Fibroblast of peridontal ligament (primary cell): ENCODE results near the gene PCF11.
"Not testable (repeated sequence)": the region's sequence is repeated elsewhere in the genome, so short reads cannot be mapped to it uniquely, and the experiment has no call there.

Experiments
- DNase-seq: peaks from one replicate; pipeline ENCODE4 v3.0.0-alpha.2; 2010; ENCODE audit errors: extremely low read depth

The PCF11 gene, protein sequence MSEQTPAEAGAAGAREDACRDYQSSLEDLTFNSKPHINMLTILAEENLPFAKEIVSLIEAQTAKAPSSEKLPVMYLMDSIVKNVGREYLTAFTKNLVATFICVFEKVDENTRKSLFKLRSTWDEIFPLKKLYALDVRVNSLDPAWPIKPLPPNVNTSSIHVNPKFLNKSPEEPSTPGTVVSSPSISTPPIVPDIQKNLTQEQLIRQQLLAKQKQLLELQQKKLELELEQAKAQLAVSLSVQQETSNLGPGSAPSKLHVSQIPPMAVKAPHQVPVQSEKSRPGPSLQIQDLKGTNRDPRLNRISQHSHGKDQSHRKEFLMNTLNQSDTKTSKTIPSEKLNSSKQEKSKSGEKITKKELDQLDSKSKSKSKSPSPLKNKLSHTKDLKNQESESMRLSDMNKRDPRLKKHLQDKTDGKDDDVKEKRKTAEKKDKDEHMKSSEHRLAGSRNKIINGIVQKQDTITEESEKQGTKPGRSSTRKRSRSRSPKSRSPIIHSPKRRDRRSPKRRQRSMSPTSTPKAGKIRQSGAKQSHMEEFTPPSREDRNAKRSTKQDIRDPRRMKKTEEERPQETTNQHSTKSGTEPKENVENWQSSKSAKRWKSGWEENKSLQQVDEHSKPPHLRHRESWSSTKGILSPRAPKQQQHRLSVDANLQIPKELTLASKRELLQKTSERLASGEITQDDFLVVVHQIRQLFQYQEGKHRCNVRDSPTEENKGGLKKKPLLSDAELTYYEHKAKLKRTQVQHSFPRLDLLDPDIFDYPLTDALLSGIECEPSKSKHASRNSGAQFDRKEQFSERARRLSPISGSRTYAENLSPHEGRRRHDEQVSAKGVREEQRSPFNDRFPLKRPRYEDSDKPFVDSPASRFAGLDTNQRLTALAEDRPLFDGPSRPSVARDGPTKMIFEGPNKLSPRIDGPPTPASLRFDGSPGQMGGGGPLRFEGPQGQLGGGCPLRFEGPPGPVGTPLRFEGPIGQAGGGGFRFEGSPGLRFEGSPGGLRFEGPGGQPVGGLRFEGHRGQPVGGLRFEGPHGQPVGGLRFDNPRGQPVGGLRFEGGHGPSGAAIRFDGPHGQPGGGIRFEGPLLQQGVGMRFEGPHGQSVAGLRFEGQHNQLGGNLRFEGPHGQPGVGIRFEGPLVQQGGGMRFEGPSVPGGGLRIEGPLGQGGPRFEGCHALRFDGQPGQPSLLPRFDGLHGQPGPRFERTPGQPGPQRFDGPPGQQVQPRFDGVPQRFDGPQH (N-terminal part only)

DNA sequence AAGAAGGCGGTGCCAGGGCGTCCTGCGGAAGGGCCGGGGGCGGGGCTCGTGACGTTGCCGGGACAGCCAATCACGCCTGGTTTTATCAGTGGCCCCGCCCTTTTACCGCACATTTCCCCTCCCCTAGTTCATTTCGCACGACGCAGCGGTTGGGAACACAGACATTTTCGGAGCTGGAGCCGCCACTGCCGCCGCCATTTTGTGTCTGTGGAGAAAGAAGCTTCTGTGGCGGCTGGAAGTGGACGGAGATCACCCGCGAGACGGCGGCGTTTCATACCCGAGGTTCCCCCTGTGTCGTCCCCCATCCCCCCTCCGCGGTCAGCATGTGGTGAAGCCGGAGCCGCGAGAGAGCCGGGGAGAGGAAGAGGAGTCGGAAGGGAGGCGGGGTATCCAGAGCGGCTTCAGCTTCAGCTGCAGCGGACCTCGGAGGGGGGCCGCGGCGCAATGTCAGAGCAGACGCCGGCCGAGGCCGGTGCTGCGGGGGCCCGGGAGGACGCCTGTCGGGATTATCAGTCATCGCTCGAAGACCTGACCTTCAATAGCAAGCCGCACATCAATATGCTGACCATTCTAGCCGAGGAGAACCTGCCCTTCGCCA lies at the start of gene PCF11:
Gene PCF11, plus strand, starts transcription at position 136 of the 598 bp plus-strand sequence. Its CDS starts 309 bp downstream, at position 445.
- DNase-seq: no peak

DNA sequence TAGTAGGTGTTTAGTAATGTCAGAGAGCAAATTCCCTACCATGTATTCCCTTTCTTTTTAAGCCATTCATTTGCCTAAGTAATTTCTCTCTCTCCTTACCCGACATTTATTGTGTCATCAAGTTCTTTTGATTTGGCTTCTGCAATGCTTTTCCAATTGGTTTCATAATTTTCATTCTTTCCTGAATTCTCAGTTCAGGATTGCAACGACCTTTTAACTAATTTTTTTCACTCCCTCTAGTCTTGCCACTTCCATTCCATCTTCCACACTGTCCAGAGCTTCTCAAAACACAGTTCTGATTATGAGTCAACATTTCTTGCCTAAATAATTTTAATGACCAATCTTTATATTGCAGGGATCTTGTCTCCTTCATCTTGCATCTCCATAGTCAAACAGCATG lies 44.0 kb upstream of the PCF11 start:
- peak; percentile 19 for DNase-seq

DNA sequence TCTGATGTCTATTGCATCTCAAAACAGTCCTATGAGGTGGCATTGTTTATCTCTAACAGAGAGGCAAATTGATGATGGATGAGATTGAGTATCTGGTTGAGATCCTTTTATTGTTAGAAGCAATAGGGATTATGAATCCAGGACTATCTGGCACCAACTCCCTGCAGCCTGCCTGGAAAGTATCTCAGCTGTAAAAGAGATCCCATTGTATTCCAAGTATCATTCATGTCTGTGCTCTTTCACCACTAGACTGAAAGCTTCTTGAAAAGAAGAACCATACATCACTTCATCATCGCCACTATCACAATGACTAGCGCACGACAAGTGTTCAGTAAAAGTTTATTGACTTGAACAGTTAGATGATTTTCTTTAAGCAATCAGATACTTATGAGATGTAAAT lies 41.9 kb upstream of the PCF11 start:
- DNase-seq: no peak

DNA sequence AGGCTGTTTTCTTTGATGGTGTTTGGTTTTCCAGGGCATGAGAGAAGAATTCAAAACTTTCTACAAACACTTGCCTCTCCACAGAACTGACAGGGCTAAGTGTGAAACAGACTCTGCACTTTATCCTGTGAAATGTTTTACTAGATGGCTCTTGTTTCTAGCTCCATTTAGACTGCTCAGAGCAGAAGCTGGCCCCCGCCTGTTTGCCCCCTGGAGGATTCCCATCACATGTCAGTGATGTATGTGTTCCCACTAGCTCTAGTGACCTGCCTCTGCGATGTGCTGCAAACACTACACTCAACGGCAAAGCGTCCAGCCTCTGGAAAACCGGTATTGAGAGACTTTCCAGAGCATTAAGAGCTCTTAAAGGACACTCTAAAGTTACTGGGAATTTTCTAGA lies 41.4 kb upstream of the PCF11 start:
- DNase-seq: no peak

DNA sequence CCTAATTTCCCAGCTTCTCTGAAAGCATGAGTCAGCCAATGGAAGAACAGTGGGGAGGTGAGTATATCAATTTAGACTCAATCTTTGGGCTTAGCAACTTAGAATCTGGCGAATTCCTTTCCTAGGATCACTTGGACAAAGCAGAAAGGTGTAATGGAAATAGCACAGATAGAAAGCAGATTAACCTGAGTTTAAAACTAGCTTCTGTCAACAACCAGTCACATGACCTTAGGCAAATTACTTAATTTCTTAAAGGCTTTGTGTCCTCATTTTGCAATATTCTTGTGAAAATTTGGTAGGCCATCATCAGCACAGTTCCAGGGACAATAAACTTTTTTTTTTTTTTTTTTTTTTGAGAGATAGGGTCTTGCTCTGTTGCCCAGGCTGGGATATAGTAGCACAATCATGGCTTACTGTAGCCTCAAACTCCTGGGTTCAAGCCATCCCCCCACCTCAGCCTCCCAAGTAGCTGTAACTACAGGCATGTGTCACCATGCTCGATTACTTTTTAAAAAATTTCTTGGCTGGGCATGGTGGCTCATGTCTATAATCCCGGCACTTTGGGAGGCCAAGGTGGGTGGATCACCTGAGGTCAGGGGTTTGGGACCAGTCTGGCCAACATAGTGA lies 40.8 kb upstream of the PCF11 start:
- no peak for DNase-seq

DNA sequence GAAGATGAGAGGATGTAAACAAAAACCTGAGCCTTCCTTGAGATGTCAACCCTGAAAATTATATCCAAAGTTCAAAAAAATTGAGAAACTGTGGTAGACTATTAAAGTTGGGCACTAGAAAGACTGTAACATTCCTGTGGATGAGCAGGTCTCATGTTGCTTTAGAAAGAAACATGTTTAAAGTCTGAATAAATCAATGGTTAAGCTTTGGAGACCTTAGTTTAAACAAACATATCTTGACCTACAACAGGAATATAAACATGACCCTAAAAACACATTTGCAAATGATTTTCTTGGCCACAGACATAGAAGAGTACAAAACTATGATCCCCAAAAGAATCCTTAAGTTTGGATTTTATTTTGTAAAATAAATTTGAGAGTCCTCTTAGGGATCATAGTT lies 38.1 kb upstream of the PCF11 start:
- peak; percentile 77 for DNase-seq

DNA sequence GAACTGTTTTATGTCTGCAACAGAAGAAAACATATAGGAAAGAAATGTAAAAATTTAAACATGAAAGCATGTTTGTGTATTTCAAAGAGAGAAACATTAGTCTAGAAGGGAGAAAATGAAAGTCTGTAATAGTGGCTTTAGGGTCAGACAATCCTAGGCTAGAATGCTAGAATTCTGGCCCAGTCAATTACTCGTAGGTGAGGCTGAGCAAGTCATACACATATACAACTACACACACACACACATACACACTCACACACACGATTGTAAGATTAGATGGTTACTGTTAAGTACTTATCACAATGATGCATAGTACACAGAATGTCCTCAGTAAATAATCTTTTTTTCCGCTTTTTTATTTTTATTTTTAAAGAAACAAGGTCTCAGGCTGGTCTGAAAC lies 37.7 kb upstream of the PCF11 start:
- no peak for DNase-seq

DNA sequence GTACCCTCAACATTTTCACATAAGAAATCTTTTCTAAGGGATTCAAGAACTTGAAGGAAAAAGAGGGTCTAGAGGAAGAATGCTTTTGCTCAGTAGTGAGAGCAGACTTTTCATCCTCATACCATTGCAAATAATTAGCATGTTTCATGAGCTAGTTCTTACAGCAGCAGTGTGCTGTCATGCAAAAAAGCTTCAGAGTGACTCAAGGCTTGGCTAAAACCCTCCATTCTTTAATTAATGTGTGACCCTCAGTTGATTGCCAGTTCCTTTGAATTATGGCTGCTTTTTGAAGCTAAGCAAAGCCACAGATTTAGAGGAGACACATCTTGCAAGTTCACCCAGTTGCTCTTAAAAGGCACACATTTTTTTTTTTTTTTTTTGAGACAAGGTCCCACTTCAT lies 36.6 kb upstream of the PCF11 start:
- DNase-seq: peak; percentile 37

DNA sequence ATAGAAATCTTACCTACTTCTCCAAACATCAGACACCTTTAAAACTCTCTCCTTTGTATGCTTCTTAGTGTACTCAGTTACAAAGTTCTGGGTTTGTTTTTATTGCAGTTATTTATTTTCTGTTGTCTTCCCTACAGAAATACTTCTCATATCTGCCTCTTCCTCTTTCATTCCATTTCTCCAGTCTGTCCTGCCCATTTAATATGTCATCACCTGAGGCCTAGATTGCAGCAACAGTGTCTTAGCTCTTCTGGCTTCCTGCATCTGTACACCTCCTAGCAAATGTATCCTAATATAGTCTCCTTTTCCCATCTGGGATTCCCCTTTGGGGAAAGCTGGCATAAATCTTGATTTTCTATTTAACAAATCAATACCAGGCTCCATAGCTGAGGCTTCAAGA lies 34.9 kb upstream of the PCF11 start:
- DNase-seq: no peak

DNA sequence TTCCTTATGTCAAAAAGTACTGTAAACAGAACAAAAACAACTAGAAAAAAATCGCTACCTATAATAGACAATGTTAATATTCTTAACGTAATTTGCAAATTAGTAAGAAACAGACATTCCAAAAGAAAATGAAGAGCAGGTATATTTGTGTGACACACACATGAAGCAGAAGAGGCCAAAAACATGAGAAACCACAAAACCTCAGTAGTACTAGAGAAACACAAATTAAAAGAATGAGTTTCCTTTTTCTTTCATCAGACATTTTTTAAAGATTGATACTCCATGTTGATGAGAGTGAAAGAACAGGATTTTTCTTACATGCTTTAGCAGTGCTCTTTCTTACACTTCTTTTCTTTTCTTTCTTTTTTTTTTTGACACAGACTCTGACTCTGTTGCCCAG lies 34.2 kb upstream of the PCF11 start:
- no peak for DNase-seq

DNA sequence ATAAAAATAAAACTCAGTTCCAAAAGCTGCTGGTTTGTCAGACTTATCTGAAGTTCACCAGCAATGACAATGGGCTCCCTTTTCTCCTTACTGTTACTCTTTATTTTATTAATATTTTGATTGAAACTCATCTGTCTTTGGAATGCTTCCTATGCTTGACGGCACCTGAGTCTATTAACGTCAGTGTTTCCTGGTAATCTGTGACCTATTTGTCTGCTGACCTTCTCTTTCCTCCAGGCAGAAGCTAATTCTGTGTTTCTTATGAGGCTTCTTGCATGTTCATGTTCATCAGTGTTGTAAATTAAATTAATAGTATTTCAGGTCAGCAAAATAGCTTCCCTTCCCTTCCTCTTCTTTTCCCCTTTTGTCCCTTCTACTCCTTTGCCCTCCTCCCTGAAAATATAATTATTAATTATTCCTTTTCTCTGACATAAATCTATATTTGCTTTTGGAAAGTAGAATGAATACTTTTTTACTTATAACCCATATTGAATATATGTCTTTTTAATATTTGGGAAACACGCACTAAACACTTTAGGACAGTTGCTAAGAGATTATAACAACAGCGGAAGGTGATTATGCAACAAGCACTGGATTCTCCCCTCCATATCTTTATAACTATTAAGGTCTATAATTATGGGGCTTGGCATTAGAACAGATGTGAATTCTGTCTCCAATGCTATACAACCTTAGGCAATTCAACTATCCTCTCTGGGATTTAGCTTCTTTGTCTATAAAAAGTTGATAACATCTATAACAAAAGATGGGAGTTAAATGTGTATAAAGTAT lies 32.1 kb upstream of the PCF11 start:
- DNase-seq: no peak

DNA sequence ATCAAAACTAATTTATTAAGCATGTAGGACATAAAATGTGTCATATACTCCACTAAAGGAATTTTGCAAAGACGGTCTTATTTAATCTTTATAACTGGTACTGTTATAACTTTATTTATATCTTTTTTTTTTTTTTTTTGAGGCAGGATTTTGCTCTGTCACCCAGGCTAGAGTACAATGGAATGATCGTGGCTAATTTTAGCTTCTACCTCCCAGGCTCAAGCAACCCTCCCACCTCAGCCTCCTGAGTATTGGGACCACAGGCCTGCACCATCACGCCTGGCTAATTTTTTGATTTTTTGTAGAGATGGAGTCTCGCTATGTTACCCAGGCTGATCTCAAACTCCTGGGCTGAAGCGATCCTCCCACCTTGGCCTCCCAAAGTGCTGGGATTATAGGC lies 31.4 kb upstream of the PCF11 start:
- no peak for DNase-seq

DNA sequence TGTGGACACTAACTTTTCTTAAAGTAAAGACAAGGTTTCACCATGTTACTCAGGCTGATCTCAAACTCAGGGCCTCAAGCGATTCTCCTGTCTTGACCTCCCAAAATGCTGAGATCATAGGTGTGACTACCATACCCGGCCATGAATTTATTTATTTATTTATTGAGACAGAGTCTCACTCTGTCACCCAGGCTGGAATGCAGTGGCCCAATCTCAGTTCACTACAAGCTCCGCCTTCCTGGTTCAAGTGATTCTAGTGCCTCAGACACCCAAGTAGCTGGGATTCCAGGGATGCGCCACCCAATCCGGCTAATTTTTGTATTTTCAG lies 29.7 kb upstream of the PCF11 start:
- no peak for DNase-seq

DNA sequence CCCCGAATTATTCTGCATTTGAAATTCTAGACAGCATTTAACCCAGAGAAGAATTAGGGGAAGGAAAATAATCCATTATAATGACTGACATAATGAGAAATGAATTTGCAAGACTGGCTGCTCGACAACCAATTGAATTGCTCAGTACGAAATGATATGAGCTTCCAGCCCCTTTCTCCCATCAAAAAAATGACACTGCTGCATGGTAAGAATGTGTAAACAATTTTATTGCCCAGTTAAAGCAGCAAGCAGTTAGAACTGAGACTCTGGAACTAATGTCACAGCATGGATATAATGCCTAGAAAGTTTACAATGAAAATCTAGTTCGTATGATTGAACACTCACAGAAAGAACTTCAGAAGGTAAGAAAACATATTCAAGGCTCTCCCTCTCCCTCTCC lies 24.7 kb upstream of the PCF11 start:
- no peak for DNase-seq

DNA sequence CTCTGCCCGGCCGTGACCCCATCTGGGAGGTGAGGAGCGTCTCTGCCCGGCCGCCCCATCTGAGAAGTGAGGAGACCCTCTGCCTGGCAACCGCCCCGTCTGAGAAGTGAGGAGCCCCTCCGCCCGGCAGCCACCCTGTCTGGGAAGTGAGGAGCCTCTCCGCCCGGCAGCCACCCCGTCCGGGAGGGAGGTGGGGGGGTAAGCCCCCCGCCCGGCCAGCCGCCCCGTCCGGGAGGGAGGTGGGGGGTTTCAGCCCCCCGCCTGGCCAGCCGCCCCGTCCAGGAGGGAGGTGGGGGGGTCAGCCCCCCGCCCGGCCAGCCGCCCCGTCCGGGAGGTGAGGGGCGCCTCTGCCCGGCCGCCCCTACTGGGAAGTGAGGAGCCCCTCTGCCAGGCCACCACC lies 23.7 kb upstream of the PCF11 start:
- not testable (repeated sequence) for DNase-seq

DNA sequence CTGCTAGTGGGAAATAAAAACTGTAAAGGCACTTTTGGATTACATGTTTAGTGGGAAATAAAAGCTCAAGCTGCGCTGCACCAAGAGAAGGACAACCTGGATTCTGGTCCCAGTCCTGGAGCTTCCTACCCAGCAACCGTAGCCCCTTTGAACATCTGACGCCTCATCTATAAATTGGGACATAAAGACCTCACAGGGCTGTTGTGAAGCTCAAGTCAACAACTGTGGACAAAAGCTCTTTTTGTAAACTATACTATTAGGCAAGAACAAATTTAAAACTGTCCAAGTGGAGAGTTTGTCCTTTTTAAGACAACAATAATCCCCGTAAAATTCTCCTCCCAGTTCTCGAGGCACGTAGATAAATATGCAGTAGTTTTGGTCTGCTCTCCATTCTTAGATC lies 17.6 kb upstream of the PCF11 start:
- no peak for DNase-seq

DNA sequence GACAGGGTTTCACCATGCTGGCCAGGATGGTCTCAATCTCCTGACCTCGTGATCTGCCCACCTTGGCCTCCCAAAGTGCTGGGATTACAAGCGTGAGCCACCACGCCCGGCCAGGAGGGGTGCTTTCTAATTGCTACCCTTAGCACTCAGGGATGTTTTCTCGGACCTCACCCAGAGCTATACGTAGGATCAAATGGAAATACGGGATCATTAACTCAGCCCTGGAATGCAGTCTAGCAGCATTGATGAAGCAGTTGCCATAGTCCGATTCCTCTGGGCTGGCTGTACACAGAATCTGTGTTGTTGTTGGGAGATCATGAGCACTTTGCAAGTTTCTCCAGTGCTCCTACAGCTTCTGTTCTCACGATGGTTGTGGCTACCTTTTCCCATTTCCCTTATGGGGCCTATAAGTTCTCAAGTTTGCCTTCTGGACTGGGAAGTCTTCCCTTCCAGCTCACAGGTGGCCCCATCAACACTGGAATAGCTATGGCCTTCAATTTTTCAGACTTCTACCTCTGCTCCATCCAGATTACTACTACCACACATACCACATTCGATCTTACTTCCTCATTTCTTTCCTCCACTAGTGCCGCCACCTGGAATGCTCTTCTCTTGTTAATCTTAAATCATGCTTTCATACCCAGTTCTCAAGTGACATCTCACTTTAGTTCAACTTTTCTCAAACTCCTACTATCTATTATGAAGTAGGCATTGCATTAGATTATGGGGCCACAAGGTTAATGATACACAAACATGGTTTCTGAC lies 16.1 kb upstream of the PCF11 start:
- DNase-seq: no peak

DNA sequence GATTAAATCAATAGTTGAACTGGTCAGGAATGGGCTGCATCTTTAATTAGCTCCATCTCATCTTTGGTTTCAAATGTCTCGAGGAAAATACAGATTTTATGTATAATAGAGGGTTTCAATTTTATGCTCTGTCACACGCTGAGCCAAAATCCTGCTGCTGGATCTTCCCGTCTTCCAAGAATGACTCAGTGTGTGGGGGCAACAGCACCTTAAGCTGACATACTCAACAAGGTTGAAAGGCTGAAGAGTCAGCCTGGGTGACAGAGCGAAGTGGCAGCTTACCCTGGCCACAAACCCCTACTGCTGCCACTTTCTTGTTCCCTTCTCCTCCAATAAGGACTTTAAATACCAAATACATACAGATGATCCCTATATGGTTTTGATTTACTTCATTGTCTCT lies 9.0 kb upstream of the PCF11 start:
- DNase-seq: no peak

DNA sequence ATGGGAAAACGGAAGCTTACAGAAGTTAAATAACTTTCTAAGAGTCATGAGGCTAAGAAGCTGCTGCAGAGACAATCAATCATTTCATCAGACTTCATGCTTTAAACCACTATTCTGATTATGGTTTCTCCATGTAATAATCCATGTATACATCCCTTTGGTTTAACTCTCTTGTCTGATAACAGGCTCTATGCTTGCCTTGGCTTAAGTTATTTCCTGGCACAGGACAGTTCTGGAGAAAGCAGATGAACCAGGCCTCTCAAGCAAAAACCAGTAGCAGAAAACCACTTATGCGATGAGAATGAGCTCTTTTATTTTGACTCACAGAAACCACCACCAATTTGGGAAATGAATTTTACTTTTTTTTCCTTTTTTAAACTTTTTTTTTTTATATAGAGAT lies 6.5 kb upstream of the PCF11 start:
- DNase-seq: no peak
